22Rv1 (cell line): ENCODE data around the gene TMEM147.

Source experiments
- H3K27ac ChIP-seq: fragments of 450-650 bp; 2 replicates; pipeline ENCODE4 v1.5.1; 2017
- ZFX ChIP-seq: fragments of 450-650 bp; IDR thresholded peaks from 2 replicates; pipeline ENCODE4 v1.6.1; 2017; ENCODE audit warnings: antibody characterized with exemption, borderline replicate concordance
- TF ChIP-seq, protein P1 (sequence below): fragments of 450-650 bp; IDR thresholded peaks from 2 replicates; pipeline ENCODE4 v1.5.1; 2017; ENCODE audit warnings: mild to moderate bottlenecking

Gene TMEM147

DNA sequence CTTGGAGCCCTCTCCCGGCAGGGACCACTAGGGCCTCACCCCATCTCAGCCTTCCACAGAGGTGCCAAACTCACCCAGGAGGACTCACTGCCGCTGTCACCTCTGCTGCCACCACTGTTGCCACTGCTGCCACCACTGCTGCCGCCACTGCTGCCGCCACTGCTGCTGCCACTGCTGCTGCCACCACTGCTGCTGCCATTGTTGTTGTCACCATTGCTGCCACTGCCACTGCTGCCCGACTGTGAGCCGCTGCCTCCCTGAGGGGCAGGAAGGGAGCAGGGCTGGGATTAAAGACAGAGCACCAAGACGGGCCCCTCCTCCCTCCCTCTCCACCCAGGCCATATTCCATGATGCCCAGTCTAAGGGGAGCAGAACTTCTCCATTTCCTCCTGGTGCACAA is 34.1 kb upstream of the TMEM147 start:
- no peak for TF ChIP-seq ZFX
- TF ChIP-seq, protein P1, sequence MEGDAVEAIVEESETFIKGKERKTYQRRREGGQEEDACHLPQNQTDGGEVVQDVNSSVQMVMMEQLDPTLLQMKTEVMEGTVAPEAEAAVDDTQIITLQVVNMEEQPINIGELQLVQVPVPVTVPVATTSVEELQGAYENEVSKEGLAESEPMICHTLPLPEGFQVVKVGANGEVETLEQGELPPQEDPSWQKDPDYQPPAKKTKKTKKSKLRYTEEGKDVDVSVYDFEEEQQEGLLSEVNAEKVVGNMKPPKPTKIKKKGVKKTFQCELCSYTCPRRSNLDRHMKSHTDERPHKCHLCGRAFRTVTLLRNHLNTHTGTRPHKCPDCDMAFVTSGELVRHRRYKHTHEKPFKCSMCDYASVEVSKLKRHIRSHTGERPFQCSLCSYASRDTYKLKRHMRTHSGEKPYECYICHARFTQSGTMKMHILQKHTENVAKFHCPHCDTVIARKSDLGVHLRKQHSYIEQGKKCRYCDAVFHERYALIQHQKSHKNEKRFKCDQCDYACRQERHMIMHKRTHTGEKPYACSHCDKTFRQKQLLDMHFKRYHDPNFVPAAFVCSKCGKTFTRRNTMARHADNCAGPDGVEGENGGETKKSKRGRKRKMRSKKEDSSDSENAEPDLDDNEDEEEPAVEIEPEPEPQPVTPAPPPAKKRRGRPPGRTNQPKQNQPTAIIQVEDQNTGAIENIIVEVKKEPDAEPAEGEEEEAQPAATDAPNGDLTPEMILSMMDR: no peak
- no peak overlapping the region for H3K27ac ChIP-seq

DNA sequence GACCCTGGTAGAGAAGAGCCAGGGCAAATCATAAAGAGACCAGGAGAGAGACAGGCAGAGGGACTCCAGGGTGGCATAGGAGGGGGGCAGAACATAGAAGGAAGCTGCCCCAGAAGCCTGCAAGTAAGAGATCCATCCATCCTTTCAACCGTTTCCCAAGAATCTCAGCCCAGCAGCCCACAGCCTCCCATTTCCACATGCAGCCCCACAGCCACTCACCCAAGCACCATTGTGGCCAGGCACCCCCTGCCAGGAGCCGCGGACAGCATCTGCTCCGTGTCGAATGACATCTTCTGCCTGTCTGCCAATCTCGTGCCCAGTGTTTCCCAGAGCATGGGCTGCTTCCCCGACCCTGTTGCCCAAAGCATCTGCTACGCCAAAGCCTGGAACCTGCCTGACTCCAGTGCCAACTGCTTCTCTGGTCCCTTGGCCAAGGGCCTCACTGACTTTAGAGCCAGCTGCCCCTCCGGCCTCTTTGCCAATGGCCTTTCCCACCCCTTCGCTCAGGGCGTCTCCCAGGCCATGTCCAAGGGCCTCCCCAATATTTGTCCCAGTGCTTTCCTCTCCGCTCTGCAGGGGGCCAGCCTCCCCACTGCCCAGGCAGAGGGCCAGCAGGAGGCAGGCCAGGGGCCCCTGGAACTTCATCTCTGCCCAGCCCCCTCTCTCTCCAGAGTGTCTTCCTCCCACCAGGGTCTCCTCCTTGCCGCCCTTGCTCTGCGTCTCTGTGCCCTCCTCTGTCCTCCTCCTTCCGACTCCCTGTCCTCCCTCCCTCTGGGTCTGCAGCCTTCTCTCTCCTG is 32.4 kb upstream of the TMEM147 start:
- no peak for TF ChIP-seq ZFX
- TF ChIP-seq, protein P1: no peak
- no peak overlapping the region for H3K27ac ChIP-seq

DNA sequence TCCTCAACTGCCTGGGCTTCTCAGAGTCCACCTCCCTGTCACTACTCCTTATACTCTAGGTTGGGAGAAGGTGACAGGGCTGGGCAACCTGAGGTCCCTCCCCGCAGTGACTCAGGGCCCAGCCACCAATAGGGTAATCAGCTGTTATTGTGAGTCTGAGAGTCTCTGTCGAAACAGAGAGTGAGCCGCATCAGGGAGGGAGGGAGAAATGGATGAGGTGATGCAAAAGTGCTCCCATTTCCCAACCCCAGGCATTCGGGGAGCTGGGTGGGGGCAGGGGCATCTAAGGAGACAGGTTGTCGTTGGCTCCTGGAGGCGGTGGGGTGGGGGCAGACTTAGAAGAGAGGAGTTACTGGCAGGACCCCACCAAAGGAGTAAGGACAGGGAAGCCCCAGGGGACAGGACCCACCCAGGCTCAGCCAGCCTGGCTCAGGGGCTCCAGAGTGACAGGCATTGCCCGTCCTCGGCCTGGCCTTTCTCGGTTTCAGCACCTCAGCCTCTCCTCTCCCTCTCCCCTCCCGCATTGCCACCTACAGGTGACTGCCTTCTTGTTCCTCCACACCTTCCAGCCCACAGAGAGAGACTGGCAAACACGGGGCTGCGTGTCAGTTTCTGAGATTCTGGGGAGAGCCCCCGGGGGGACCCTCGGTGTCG is 31.7 kb upstream of the TMEM147 start, which contains the start of gene DMKN:
TSS of gene DMKN (minus strand) at position 22 of the 654 bp plus-strand sequence. CDS start 174 bp downstream, outside the sequence.
- TF ChIP-seq, protein P1: peak; percentile 15; the same call in 1 of the 2 replicates
- TF ChIP-seq ZFX: no peak
- H3K27ac ChIP-seq: no peak within 1 kb of the TSS

DNA sequence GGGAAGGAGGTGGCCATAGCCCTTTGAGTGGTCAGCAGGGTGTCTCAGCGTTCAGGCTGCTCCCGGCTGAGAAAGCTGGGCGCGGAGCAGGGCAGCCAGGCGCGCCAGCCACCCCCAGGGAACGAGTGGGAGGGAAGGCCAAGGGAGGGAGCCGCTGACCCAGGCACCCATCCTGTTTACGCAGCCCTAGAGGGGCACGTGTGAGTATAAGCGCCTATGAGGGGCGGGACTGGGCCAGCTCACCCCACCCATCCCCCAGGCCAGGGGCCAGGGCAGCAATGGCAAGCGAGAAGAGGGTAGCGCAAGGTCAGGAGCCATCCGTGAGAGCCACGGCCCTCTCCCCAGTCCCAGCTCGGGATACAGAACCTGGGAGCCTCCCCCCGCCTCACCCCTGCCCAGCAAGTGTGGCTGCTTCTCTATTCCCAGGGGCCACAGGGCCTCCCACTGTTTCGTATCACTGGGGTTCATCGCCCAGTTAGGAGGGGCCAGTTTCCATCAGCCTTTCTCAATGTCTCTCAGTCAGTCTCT is 31.1 kb upstream of the TMEM147 start:
- no peak overlapping the region for H3K27ac ChIP-seq
- TF ChIP-seq, protein P1: no peak
- no peak for TF ChIP-seq ZFX

DNA sequence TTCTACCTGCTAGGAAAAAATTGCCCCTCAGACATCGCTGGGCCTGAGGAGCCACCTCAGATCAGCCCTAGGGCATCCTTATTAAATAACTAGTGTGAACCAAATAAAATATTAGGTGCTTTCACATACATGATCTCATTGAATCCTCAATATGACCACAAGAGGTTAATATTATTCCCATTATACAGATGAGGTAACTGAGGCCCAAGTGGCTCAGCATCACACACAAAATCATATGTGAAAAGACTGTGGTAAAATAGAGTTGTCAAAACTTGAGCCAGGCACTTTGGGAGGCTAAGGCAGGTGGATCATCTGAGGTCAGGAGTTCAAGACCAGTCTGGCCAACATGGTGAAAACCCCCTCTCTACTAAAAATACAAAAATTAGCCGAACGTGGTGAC is 29.1 kb upstream of the TMEM147 start:
- no peak for TF ChIP-seq ZFX
- TF ChIP-seq, protein P1: no peak
- H3K27ac ChIP-seq: no peak overlapping the region

DNA sequence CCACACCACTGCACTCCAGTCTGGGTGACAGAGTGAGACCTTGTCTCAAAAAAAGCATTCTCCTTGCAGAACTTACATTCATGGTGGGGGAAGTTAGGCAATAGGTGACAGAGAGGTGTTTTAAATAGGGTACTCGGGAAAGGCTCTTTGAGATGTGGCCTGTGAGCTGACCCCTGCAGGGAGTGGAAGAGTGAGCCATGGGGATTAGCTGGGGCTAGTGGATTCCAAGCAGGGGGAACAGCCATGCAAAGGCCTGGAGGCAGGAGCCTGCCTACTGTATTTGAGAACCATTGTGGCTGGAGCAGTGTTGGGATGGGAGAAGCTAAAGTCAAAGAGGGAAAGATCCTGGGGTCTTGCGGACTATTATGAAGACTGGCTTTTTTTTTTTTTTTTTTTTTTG is 28.1 kb upstream of the TMEM147 start:
- TF ChIP-seq, protein P1: no peak
- no peak for TF ChIP-seq ZFX
- H3K27ac ChIP-seq: no peak overlapping the region

DNA sequence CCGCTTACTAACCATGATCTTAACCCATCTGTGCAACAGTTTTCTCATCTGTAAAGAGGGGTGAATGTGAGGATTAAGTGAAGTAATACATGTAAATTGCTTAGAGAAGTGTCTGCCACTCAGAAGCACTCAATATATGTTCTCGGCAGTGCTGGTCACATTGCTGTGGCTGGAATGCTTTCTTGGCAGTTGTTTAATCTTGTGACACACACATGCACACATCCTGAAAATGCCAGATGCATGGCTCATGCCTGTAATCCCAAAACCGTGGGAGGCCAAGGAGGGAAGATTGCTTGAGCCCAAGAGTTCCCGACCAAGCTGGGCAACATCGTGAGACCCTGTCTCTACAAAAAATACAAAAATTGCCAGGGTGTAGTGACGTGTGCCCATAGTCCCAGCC is 27.1 kb upstream of the TMEM147 start:
- TF ChIP-seq, protein P1: no peak
- no peak for TF ChIP-seq ZFX
- no peak overlapping the region for H3K27ac ChIP-seq
